Measurements from ENCODE around the gene DAB1. TPM values are rescaled to one million over a fixed set of nuclear protein-coding genes. Genes with fewer than 3 reads are reported as not detected.

DAB1 gene
- total and polyA plus RNA-seq, 2 of the 8 experiments (the other 6 are each of a cell fraction or from before 2014, with no cell fraction given) = 4.4 to 11.8 TPM

DNA sequence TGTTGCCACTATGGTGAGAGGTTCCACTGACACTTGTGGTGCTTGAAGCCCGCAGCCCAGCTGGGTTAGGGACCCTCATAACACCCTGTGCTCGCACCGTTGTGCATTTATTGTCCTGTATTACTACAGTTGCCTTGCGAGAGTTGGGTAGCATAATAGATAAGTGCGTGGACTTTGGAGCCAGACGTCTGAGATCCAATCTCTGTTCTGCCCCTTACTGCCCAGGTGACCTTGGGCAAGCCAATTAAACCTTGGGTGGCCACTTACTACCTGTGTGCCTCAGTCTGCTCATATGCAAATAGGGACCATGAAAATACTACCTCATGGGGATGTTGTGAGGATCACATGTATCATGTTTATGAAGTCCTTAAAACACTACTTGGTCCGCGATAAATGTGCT lies 471.4 kb downstream of the DAB1 start:
- no peak overlapping the region for H4K8ac ChIP-seq (ENCODE audit: extremely low read depth, insufficient read depth, low read length)
- no peak for FAIRE-seq
- POLR2A ChIA-PET (ENCODE audit: partially characterized antibody) = no interaction called here

More for the DNA sequence above, 471.4 kb downstream of the DAB1 start:
- Histone ChIP-seq H3K4me1 (replicated peaks in 1 of 4; ENCODE audit: control insufficient read depth in 3 of 4, insufficient read depth in 4 of 4, low read length in 3 of 4) (no peaks in the 10 kb centered on the region), H3K56ac (replicated peaks; ENCODE audit: insufficient read length, low read depth, low read length) (no peak overlapping the region), H3K4ac (replicated peaks; ENCODE audit: insufficient read length, low read depth, low read length) (no peak overlapping the region), H2BK20ac (ENCODE audit: low read length) (no peak overlapping the region), H3K9ac (replicated peaks in 1 of 4; ENCODE audit: extremely low read depth in 1 of 4, low read depth in 3 of 4, low read length in 3 of 4) (no peak overlapping the region), H3K27ac (ENCODE audit: low read depth, low read length) (no peak overlapping the region), H3K18ac (ENCODE audit: extremely low read depth, low read length) (no peak overlapping the region), H2BK12ac (ENCODE audit: low read depth, low read length) (no peak overlapping the region), H3K14ac (ENCODE audit: insufficient read length) (no peak overlapping the region), H4K91ac (replicated peaks; ENCODE audit: insufficient read length, low read length) (no peak overlapping the region), H2AFZ (ENCODE audit: low read length) (no peak overlapping the region), H2BK15ac (ENCODE audit: low read length) (no peak overlapping the region), H3K27me3 (replicated peaks in 1 of 4; ENCODE audit: control insufficient read depth in 3 of 4, extremely low read depth in 1 of 4, insufficient read depth in 3 of 4, low read length in 3 of 4) (no peaks in the 10 kb centered on the region), H3K36me3 (ENCODE audit: control insufficient read depth in 2 of 4, insufficient read depth in 4 of 4, low read length in 3 of 4) (no peaks in the 10 kb centered on the region; a peak in 1 of 8 replicates), H2BK5ac (ENCODE audit: low read depth, low read length) (no peak overlapping the region), H3K79me1 (ENCODE audit: low read depth, low read length) (no peaks in the 10 kb centered on the region), H3K9me3 (ENCODE audit: insufficient read depth in 2 of 2, low read depth in 1 of 2, low read length in 1 of 2) (no peaks in the 10 kb centered on the region), H3K4me2 (ENCODE audit: insufficient read depth in 1 of 2, low read depth in 2 of 2, low read length in 2 of 2) (no peak overlapping the region), H4K5ac (ENCODE audit: insufficient read length, low read depth, low read length) (no peak overlapping the region), H2BK120ac (replicated peaks; ENCODE audit: low read depth, low read length) (no peak overlapping the region), H3K4me3 (ENCODE audit: extremely low read depth in 1 of 4, insufficient read depth in 2 of 4, low read depth in 3 of 4, low read length in 4 of 4) (no peak overlapping the region), H2AK5ac (ENCODE audit: low read depth, low read length) (no peak overlapping the region), H3K79me2 (ENCODE audit: control insufficient read depth in 1 of 2, insufficient read depth in 2 of 2, low read length in 2 of 2) (no peaks in the 10 kb centered on the region), H3K23me2 (ENCODE audit: low read depth, low read length) (no peaks in the 10 kb centered on the region), H4K20me1 (replicated peaks in 1 of 2; ENCODE audit: control insufficient read depth in 1 of 2, insufficient read depth in 2 of 2, low read length in 2 of 2) (no peaks in the 10 kb centered on the region), H3K23ac (ENCODE audit: insufficient read length) (no peak overlapping the region)
- WGBS, 2 experiments (ENCODE audit: extremely low coverage in 1 of 2, insufficient coverage in 1 of 2, insufficient read length in 1 of 2, insufficient replicate concordance in 2 of 2, low coverage in 1 of 2, low lambda C conversion rate in 2 of 2, missing lambda C conversion rate in 1 of 2) = 92% methylated on average over 8 of the region's 8 CpGs; no CpG with 5 or more reads in 1 of the 2 experiments
- DNase-seq (ENCODE audit: low read depth in 1 of 2, low spot score in 2 of 2) = no peak
- CTCF ChIA-PET (ENCODE audit: partially characterized antibody) = interaction anchor here (0.7 to 1.1 kb wide), 3 partner anchors 16 to 121 kb away, joined by 3 read pairs; no protein-coding TSS in a partner anchor
- TF ChIP-seq, protein P1, sequence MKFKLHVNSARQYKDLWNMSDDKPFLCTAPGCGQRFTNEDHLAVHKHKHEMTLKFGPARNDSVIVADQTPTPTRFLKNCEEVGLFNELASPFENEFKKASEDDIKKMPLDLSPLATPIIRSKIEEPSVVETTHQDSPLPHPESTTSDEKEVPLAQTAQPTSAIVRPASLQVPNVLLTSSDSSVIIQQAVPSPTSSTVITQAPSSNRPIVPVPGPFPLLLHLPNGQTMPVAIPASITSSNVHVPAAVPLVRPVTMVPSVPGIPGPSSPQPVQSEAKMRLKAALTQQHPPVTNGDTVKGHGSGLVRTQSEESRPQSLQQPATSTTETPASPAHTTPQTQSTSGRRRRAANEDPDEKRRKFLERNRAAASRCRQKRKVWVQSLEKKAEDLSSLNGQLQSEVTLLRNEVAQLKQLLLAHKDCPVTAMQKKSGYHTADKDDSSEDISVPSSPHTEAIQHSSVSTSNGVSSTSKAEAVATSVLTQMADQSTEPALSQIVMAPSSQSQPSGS (IDR thresholded peaks at IDR 0.05; ENCODE audit: low read length) = no peak
- TF ChIP-seq HDAC2 (IDR thresholded peaks at IDR 0.05; ENCODE audit: borderline replicate concordance in 1 of 2, low read depth in 2 of 2, low read length in 2 of 2) (no peak), TAF7 (optimal IDR thresholded peaks at IDR 0.05; ENCODE audit: borderline replicate concordance, low read depth, low read length) (no peak), GTF2F1 (IDR thresholded peaks at IDR 0.05; ENCODE audit: borderline replicate concordance, low read depth, low read length) (no peak)

Data from H1 (cell line).